Measurements from ENCODE around the gene SLC22A4.

DNA sequence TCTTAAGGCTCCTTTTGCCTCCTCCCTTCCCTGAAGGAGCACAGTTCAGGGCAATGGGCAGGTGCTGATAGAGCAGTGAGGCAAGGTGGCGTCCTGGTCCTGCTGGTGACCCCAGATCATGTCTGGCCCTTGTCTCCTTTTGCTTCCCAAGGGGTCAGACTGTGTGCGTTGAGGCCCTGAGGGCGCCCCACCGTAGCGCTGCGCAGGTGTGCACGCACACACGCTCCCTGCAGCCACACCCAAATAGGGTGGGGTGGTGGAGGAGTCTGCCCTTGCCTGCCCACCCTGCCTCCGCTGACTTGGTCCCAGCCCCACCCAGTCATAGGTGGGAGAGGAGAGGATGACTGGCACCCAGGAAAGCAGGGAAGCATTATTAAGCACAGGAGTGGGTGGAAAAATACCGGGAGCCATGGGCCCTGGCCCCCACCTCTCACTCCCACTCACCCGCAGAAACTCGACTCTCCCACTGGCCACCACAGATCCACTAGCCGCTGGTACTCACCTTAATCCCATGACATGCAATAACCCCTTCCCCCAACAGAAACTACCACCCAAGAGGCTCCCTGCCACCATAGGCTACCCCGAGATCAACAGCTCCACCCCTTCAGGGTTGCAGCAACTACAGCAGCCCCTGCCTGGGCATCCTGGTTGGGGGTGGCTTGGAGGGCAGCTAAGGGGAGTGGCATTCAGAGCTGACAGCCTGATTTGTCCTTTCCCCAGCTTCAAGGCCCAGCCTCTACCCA lies 20.0 kb upstream of the SLC22A4 start:
- TF ChIP-seq, protein P1, sequence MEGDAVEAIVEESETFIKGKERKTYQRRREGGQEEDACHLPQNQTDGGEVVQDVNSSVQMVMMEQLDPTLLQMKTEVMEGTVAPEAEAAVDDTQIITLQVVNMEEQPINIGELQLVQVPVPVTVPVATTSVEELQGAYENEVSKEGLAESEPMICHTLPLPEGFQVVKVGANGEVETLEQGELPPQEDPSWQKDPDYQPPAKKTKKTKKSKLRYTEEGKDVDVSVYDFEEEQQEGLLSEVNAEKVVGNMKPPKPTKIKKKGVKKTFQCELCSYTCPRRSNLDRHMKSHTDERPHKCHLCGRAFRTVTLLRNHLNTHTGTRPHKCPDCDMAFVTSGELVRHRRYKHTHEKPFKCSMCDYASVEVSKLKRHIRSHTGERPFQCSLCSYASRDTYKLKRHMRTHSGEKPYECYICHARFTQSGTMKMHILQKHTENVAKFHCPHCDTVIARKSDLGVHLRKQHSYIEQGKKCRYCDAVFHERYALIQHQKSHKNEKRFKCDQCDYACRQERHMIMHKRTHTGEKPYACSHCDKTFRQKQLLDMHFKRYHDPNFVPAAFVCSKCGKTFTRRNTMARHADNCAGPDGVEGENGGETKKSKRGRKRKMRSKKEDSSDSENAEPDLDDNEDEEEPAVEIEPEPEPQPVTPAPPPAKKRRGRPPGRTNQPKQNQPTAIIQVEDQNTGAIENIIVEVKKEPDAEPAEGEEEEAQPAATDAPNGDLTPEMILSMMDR (IDR thresholded peaks at IDR 0.05), result no peak
- TF ChIP-seq, protein P2, sequence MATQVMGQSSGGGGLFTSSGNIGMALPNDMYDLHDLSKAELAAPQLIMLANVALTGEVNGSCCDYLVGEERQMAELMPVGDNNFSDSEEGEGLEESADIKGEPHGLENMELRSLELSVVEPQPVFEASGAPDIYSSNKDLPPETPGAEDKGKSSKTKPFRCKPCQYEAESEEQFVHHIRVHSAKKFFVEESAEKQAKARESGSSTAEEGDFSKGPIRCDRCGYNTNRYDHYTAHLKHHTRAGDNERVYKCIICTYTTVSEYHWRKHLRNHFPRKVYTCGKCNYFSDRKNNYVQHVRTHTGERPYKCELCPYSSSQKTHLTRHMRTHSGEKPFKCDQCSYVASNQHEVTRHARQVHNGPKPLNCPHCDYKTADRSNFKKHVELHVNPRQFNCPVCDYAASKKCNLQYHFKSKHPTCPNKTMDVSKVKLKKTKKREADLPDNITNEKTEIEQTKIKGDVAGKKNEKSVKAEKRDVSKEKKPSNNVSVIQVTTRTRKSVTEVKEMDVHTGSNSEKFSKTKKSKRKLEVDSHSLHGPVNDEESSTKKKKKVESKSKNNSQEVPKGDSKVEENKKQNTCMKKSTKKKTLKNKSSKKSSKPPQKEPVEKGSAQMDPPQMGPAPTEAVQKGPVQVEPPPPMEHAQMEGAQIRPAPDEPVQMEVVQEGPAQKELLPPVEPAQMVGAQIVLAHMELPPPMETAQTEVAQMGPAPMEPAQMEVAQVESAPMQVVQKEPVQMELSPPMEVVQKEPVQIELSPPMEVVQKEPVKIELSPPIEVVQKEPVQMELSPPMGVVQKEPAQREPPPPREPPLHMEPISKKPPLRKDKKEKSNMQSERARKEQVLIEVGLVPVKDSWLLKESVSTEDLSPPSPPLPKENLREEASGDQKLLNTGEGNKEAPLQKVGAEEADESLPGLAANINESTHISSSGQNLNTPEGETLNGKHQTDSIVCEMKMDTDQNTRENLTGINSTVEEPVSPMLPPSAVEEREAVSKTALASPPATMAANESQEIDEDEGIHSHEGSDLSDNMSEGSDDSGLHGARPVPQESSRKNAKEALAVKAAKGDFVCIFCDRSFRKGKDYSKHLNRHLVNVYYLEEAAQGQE (IDR thresholded peaks at IDR 0.05; ENCODE audit: insufficient read depth in 1 of 2, low read depth in 2 of 2, low read length in 1 of 2), result no peak
- TF ChIP-seq POLR2AphosphoS5 (IDR thresholded peaks at IDR 0.05; ENCODE audit: low read depth, low read length) (no peak), SIN3A (IDR thresholded peaks at IDR 0.05; ENCODE audit: borderline replicate concordance, insufficient read depth, low read depth, low read length) (no peak)

Measured in Panc1 (cell line).